Left lung (tissue), 10 donors: Measurements from ENCODE around the gene C11orf52. TPM values are rescaled to one million over a fixed set of nuclear protein-coding genes. Genes with fewer than 3 reads are reported as not detected.
A peak's percentile ranks its signal among the peaks of the same experiment; 100 is the strongest.
"Not testable (repeated sequence)": the region's sequence is repeated elsewhere in the genome, so short reads cannot be mapped to it uniquely, and the experiment has no call there.

ENCODE experiments used
- ATAC-seq: fragments of 200-7000 bp; cut with Tn5 transposase; one replicate; pipeline ENCODE4 v1.9.1; 2020; ENCODE audit warnings: moderate library complexity
- DNase-seq, 4 donors: peaks; one replicate each; pipeline ENCODE4 v3.0.0-alpha.2; 2013 to 2020
- H3K27ac ChIP-seq, 2 donors: fragments of 200-600 bp; sonication (generic) in 1 of 2; one replicate each; pipeline versions ENCODE4 v1.5.0 to v1.8.0; 2020 to 2021
- H3K27me3 ChIP-seq, 2 donors: fragments of 200-600 bp; sonication (generic) in 1 of 2; one replicate each; pipeline versions ENCODE4 v1.5.0 to v1.8.0; 2020 to 2021
- H3K36me3 ChIP-seq, 2 donors: fragments of 200-600 bp; sonication (generic) in 1 of 2; one replicate each; pipeline versions ENCODE4 v1.5.0 to v1.8.0; 2020 to 2021
- H3K4me1 ChIP-seq, 2 donors: fragments of 200-600 bp; one replicate each; pipeline ENCODE4 v1.8.0; 2021
- H3K4me3 ChIP-seq, 2 donors: fragments of 200-600 bp; sonication (generic) in 1 of 2; one replicate each; pipeline versions ENCODE4 v1.5.0 to v1.8.0; 2020 to 2021; ENCODE audit warnings: mild to moderate bottlenecking in 1 of 2
- H3K9me3 ChIP-seq, 2 donors: fragments of 200-600 bp; sonication (generic) in 1 of 2; one replicate each; pipeline versions ENCODE4 v1.5.0 to v1.8.0; 2020 to 2021
- CTCF ChIP-seq, 2 donors: fragments of 200-600 bp; sonication (generic) in 1 of 2; IDR thresholded peaks; one replicate each; pipeline versions ENCODE4 v1.5.0 to v1.8.0; 2021; ENCODE audit warnings: antibody characterized with exemption in 2 of 2
- intact Hi-C, 2 donors: fragments of 100-400 bp; cut with DNase I; formaldehyde crosslinking; loops; one replicate each; pipeline versions ENCODE4 v1.11.2 to v1.14.2; 2022
- polyA plus RNA-seq, 6 donors: library from polyadenylated mRNA; unstranded; fragments of 120-200 nt; gene quantifications; one replicate each; pipeline ENCODE4 v1.2.1, GENCODE V29; 2013; ENCODE audit not compliant: insufficient read length in 6 of 6
- total RNA-seq, 2 donors: library from RNA; stranded (reverse); fragmentation: NEBNext Ultra II Directional; extraction: Animal tissue kit (Norgen Biotek cat#: 25700); gene quantifications; one replicate each; pipeline ENCODE4 v1.2.1, GENCODE V29; 2021
- donor health status: DM: no; HTN: yes; CAD: no.
- donor health status: DM: no; HTN: no; CAD: no.

C11orf52 gene
- total and polyA plus RNA-seq, 8 donors, result 5.7 to 15.6 (median 9.1) TPM

DNA sequence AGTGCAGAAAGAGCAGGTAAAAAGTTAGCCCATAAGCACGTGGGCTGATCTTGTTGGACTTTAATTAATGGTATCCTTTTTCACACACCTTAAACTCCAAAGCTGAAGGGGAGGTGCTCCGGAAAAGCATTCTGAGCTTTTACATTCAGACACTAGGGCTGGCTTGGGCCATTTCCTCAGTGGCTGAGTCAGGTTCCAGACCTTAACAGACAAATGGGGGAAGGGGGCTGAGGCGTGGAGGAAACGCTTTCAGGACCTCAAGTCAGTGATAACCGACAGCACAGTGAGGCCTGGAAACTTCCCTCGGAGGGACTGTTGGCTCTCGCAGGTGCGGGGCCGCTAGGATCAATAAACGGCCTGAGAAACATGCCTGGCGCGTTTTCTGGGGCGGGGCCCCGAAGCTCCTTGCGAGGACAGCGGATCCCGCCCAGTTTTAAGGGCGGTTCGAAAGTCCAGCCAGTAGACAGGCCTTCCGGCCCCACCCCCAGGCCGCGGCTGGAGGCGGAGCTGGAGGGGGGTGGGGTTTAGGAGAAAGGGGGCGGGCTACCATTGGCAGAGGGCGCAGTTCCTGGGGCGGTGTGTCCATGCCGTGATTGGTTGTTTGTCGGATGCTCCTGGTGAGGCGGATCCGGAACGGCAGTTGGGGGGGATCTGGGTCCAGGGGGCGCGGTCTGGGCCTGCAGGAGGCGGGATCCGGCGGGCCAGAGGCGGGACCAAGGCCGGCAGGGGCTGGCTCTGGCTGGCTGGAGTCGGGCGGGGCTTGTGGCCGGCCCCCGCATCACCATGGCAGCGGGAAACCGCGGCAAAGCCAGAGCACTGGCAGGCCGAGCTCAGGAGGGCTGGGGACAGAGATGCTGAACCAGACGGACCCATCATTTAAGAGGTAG, 8.0 kb downstream of the C11orf52 start:
- ATAC-seq (peak; percentile 94), DNase-seq (peak; percentile 94 to 99 (median 98))
- Histone ChIP-seq H3K4me1 (peaks cover 21 to 25% of the 10 kb centered on the region in 2 donors), H3K9me3 (no peaks in the 10 kb centered on the region), H3K27me3 (no peaks in the 10 kb centered on the region), H3K4me3 (peak overlapping the region; percentile 24 to 41), H3K27ac (peak overlapping the region; percentile 84 to 88), H3K36me3 (no peaks in the 10 kb centered on the region)
- TF ChIP-seq CTCF (IDR thresholded peaks at IDR 0.05), result no peak
- intact Hi-C loops, result loop anchor here in 1 of 2 donors (10.0 kb wide), 1 partner anchor 52 kb away; the partner anchor contains the start of genes ALG9, CFAP68 and FDXACB1

GRCh38 chr11:111930472-111930871, 11.8 kb downstream of the C11orf52 start:
- TF ChIP-seq CTCF (IDR thresholded peaks at IDR 0.05), result no peak
- no peak overlapping the region for H3K4me3 ChIP-seq

GRCh38 chr11:111932611-111932950, 13.9 kb downstream of the C11orf52 start:
- Histone ChIP-seq H3K9me3 (no peaks in the 10 kb centered on the region), H3K27ac (no peak overlapping the region), H3K4me1 (peaks cover 9 to 33% of the 10 kb centered on the region in 2 donors), H3K4me3 (no peak overlapping the region), H3K27me3 (no peaks in the 10 kb centered on the region), H3K36me3 (no peaks in the 10 kb centered on the region)
- ATAC-seq (no peak), DNase-seq (no peak)
- TF ChIP-seq CTCF (IDR thresholded peaks at IDR 0.05), result no peak
- intact Hi-C loops, result no loop called here

More at GRCh38 chr11:111930472-111930871, 11.8 kb downstream of the C11orf52 start:
- ATAC-seq, result no peak
- H3K4me1 ChIP-seq, result peaks cover 11 to 29% of the 10 kb centered on the region in 2 donors
- intact Hi-C loops, result no loop called here
- no peaks in the 10 kb centered on the region for H3K36me3 ChIP-seq
- no peak overlapping the region for H3K27ac ChIP-seq
- H3K9me3 ChIP-seq, result no peaks in the 10 kb centered on the region
- DNase-seq, result no peak
- H3K27me3 ChIP-seq, result no peaks in the 10 kb centered on the region

GRCh38 chr11:111933176-111933575, 14.5 kb downstream of the C11orf52 start:
- H3K36me3 ChIP-seq, H3K4me3 ChIP-seq, H3K27me3 ChIP-seq, ATAC-seq, intact Hi-C loops, DNase-seq, H3K9me3 ChIP-seq, H3K27ac ChIP-seq: not testable (repeated sequence)
- H3K4me1 ChIP-seq, result peaks cover 13 to 37% of the 10 kb centered on the region in 2 donors

GRCh38 chr11:111933872-111934271, 15.2 kb downstream of the C11orf52 start:
- Histone ChIP-seq H3K36me3 (no peaks in the 10 kb centered on the region), H3K4me3 (no peak overlapping the region), H3K27me3 (no peaks in the 10 kb centered on the region), H3K9me3 (no peaks in the 10 kb centered on the region), H3K27ac (no peak overlapping the region), H3K4me1 (peaks cover 13 to 44% of the 10 kb centered on the region in 2 donors)
- ATAC-seq, result no peak
- no peak for TF ChIP-seq CTCF (IDR thresholded peaks at IDR 0.05)
- intact Hi-C loops, result no loop called here
- no peak for DNase-seq
